Effector memory CD4-positive, alpha-beta T cell (primary cell): ENCODE measurements around the gene GALNT7.

Experiments
- DNase-seq, 3 donors: peaks; one replicate each; pipeline ENCODE4 v3.0.0-alpha.2; 2020
- H3K27ac ChIP-seq: 2 replicates; pipeline ENCODE4 v1.7.0; 2013; ENCODE audit warnings: mild to moderate bottlenecking, low read length, moderate library complexity; ENCODE audit not compliant: insufficient read depth, poor library complexity, severe bottlenecking
- H3K27me3 ChIP-seq: replicated peaks from 2 replicates; pipeline ENCODE4 v1.7.0; 2013; ENCODE audit warnings: mild to moderate bottlenecking, low read length; ENCODE audit not compliant: insufficient read depth, control insufficient read depth, poor library complexity, severe bottlenecking
- H3K36me3 ChIP-seq: 2 replicates; pipeline ENCODE4 v1.7.0; 2013; ENCODE audit warnings: mild to moderate bottlenecking, low read length, moderate library complexity; ENCODE audit not compliant: control insufficient read depth, insufficient read depth
- H3K4me1 ChIP-seq: 2 replicates; pipeline ENCODE4 v1.7.0; 2013; ENCODE audit warnings: low read length, mild to moderate bottlenecking; ENCODE audit not compliant: control insufficient read depth, insufficient read depth, poor library complexity, severe bottlenecking
- H3K4me3 ChIP-seq: 2 replicates; pipeline ENCODE4 v1.7.0; 2013; ENCODE audit warnings: low read length, low read depth, mild to moderate bottlenecking; ENCODE audit not compliant: insufficient read depth, poor library complexity, severe bottlenecking
- H3K9me3 ChIP-seq: 2 replicates; pipeline ENCODE4 v1.7.0; 2013; ENCODE audit warnings: mild to moderate bottlenecking, low read length, moderate library complexity; ENCODE audit not compliant: control insufficient read depth

GALNT7 gene

DNA sequence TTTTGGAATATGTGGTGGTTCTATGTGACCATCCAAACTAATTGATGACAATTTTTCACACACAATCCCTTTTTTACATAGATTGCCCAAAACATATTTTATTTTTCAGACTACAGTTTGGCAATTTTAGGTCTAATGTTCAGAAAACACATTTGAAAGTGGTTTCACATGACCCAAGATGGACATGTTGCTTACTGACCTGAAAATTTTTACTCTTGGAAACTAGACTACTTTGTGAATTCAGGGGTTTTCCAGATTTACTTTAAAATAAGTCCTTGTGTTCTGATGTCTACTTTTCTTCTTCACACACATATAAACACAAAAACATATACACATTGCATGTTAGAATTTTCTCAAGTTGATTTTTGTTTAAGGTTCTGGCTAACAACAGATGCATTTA is 86.0 kb downstream of the GALNT7 start:
- no peak overlapping the region for H3K4me3 ChIP-seq

GRCh38 chr4:173256825-173257224 is 88.2 kb downstream of the GALNT7 start:
- Histone ChIP-seq H3K9me3 (no peaks in the 10 kb centered on the region), H3K4me3 (no peak overlapping the region), H3K4me1 (no peaks in the 10 kb centered on the region), H3K27me3 (no peaks in the 10 kb centered on the region), H3K27ac (no peak overlapping the region), H3K36me3 (no peaks in the 10 kb centered on the region)
- no peak for DNase-seq

More for the DNA sequence above, 86.0 kb downstream of the GALNT7 start:
- Histone ChIP-seq H3K36me3 (no peaks in the 10 kb centered on the region), H3K9me3 (no peaks in the 10 kb centered on the region), H3K27me3 (no peaks in the 10 kb centered on the region), H3K4me1 (no peaks in the 10 kb centered on the region), H3K27ac (no peak overlapping the region)
- DNase-seq: no peak

GRCh38 chr4:173257732-173258717 is 89.4 kb downstream of the GALNT7 start:
- Histone ChIP-seq H3K36me3 (no peaks in the 10 kb centered on the region), H3K4me1 (no peaks in the 10 kb centered on the region), H3K27ac (no peak overlapping the region), H3K9me3 (no peaks in the 10 kb centered on the region), H3K4me3 (no peak overlapping the region), H3K27me3 (no peaks in the 10 kb centered on the region)
- DNase-seq: peak in 1 of 3 donors; percentile 24

GRCh38 chr4:173258866-173259265 is 90.3 kb downstream of the GALNT7 start:
- H3K36me3 ChIP-seq: no peaks in the 10 kb centered on the region
- H3K4me3 ChIP-seq: no peak overlapping the region
- no peak for DNase-seq
- no peaks in the 10 kb centered on the region for H3K27me3 ChIP-seq
- no peaks in the 10 kb centered on the region for H3K9me3 ChIP-seq
- no peaks in the 10 kb centered on the region for H3K4me1 ChIP-seq
- H3K27ac ChIP-seq: no peak overlapping the region

GRCh38 chr4:173259310-173259709 is 90.7 kb downstream of the GALNT7 start:
- Histone ChIP-seq H3K4me1 (peaks cover 3% of the 10 kb centered on the region), H3K36me3 (no peaks in the 10 kb centered on the region), H3K27ac (no peak overlapping the region), H3K27me3 (no peaks in the 10 kb centered on the region), H3K4me3 (no peak overlapping the region), H3K9me3 (no peaks in the 10 kb centered on the region)
- no peak for DNase-seq

DNA sequence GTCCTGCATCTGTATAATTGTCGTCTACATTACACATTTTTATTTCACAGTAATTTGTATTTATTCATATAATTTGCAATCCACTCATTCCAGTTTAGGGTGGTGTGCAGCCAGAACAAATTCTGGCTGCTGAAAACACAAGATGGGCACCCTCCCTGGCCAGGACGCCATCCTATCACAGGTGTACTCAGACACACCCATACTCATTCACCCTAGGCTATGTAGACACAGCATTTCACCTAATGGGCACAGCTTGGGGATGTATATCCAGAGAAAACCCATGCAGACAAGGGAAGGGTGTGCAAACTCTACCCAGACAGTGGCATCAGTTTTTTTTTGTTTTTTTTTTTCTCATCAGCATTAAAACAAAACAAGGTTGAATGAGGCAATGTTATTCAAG is 92.4 kb downstream of the GALNT7 start:
- Histone ChIP-seq H3K4me3 (no peak overlapping the region), H3K4me1 (peaks cover 10% of the 10 kb centered on the region), H3K36me3 (no peaks in the 10 kb centered on the region), H3K27ac (no peak overlapping the region), H3K9me3 (no peaks in the 10 kb centered on the region), H3K27me3 (no peaks in the 10 kb centered on the region)
- DNase-seq: no peak

DNA sequence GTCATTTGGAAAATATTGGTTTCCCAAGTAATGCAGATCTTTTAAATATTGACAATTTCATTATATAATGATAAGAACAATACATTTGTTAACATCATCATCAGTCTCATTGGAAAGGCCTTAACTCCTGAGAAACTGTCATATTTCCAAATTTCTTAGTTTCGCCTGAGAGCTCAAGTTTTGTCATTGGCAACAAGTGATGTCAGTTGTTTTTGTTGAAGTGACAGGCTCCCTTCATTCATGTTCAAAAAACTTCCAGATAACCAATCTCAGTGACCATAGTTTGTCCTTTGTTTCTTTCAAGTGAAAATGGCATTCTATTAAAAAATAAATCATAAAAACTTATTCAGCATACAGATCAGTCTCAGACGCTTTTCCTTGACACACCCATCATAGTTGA is 93.8 kb downstream of the GALNT7 start:
- Histone ChIP-seq H3K4me3 (no peak overlapping the region), H3K4me1 (peaks cover 10% of the 10 kb centered on the region), H3K9me3 (no peaks in the 10 kb centered on the region), H3K36me3 (no peaks in the 10 kb centered on the region), H3K27ac (no peak overlapping the region), H3K27me3 (no peaks in the 10 kb centered on the region)
- no peak for DNase-seq

GRCh38 chr4:173264245-173264644 is 95.6 kb downstream of the GALNT7 start:
- Histone ChIP-seq H3K27me3 (no peaks in the 10 kb centered on the region), H3K27ac (no peak overlapping the region), H3K4me3 (no peak overlapping the region), H3K4me1 (peaks cover 10% of the 10 kb centered on the region), H3K9me3 (no peaks in the 10 kb centered on the region), H3K36me3 (no peaks in the 10 kb centered on the region)
- no peak for DNase-seq

GRCh38 chr4:173264684-173265185 is 96.1 kb downstream of the GALNT7 start:
- no peaks in the 10 kb centered on the region for H3K9me3 ChIP-seq
- DNase-seq: peak in 1 of 3 donors; percentile 2
- H3K4me3 ChIP-seq: no peak overlapping the region
- peaks cover 10% of the 10 kb centered on the region for H3K4me1 ChIP-seq
- no peaks in the 10 kb centered on the region for H3K27me3 ChIP-seq
- no peak overlapping the region for H3K27ac ChIP-seq
- H3K36me3 ChIP-seq: no peaks in the 10 kb centered on the region

DNA sequence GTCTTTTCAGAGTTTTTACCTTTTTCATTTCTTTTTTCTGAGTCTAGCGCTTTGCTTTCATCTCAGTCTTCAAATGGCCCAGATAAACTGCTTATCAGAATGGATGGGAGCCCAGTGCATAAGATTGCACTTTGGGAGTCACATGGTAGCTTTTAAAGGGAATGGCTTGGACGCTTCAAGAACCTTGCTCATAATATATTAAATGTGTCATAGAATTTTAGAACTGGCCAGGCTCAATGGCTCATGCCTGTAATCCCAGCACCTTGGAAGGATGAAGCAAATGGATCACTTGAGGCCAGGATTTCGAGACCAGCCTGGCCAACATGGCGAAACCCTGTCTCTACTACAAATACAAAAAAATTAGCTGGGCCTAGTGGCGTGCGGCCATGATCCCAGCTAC is 97.1 kb downstream of the GALNT7 start:
- H3K4me1 ChIP-seq: peaks cover 10% of the 10 kb centered on the region
- no peaks in the 10 kb centered on the region for H3K27me3 ChIP-seq
- no peak overlapping the region for H3K27ac ChIP-seq
- DNase-seq: no peak
- H3K36me3 ChIP-seq: no peaks in the 10 kb centered on the region
- no peak overlapping the region for H3K4me3 ChIP-seq
- no peaks in the 10 kb centered on the region for H3K9me3 ChIP-seq
